HEK293 (cell line): ENCODE data around the gene ARMC7.

Experiments used
- EGR2 ChIP-seq: fragments of 450-650 bp; formaldehyde crosslinking; IDR thresholded peaks from 2 replicates; pipeline ENCODE4 v1.5.1; 2016; ENCODE audit warnings: low read depth, missing biosample characterization, missing genetic modification characterization
- FEZF1 ChIP-seq: fragments of 450-650 bp; formaldehyde crosslinking; IDR thresholded peaks from 2 replicates; pipeline ENCODE4 v1.5.1; 2016; ENCODE audit warnings: missing biosample characterization, missing genetic modification characterization
- GLI2 ChIP-seq: fragments of 450-650 bp; formaldehyde crosslinking; IDR thresholded peaks from 2 replicates; pipeline ENCODE4; 2017; ENCODE audit warnings: missing biosample characterization, missing genetic modification characterization, low read depth, borderline replicate concordance
- HOXA7 ChIP-seq: sonication (generic); formaldehyde crosslinking; IDR thresholded peaks from 2 replicates; pipeline ENCODE4 v1.8.1; 2022; ENCODE audit warnings: missing genetic modification reagents, borderline replicate concordance
- KLF1 ChIP-seq: fragments of 450-650 bp; formaldehyde crosslinking; IDR thresholded peaks from 2 replicates; pipeline ENCODE4 v1.5.1; 2016; ENCODE audit warnings: missing biosample characterization, missing genetic modification characterization
- MEIS1 ChIP-seq: sonication (generic); formaldehyde crosslinking; IDR thresholded peaks from 2 replicates; pipeline ENCODE4 v1.8.1; 2022; ENCODE audit warnings: missing genetic modification reagents, mild to moderate bottlenecking, borderline replicate concordance
- PRDM1 ChIP-seq: fragments of 450-650 bp; formaldehyde crosslinking; IDR thresholded peaks from 2 replicates; pipeline ENCODE4; 2016; ENCODE audit warnings: missing biosample characterization, missing genetic modification characterization
- SALL2 ChIP-seq: fragments of 450-650 bp; formaldehyde crosslinking; IDR thresholded peaks from 2 replicates; pipeline ENCODE4 v1.5.0; 2017; ENCODE audit warnings: missing biosample characterization, mild to moderate bottlenecking, missing genetic modification characterization, borderline replicate concordance
- SCRT1 ChIP-seq: fragments of 450-650 bp; formaldehyde crosslinking; IDR thresholded peaks from 2 replicates; pipeline ENCODE4 v1.5.1; 2016; ENCODE audit warnings: missing biosample characterization, missing genetic modification characterization, borderline replicate concordance
- SETDB1 ChIP-seq: IDR thresholded peaks from one replicate; pipeline ENCODE4 v1.6.1; 2017; ENCODE audit warnings: mild to moderate bottlenecking, low read length, moderate library complexity, mixed read lengths; ENCODE audit not compliant: insufficient read length
- TCF7L2 ChIP-seq: IDR thresholded peaks from 2 replicates; pipeline ENCODE4 v1.6.1; 2011; ENCODE audit warnings: low read depth, mild to moderate bottlenecking, inconsistent platforms, low read length, moderate library complexity, borderline replicate concordance
- ZBTB8A ChIP-seq: fragments of 450-650 bp; formaldehyde crosslinking; IDR thresholded peaks from 2 replicates; pipeline ENCODE4 v1.5.1; 2016; ENCODE audit warnings: missing biosample characterization, missing genetic modification characterization
- ZFP69B ChIP-seq: fragments of 450-650 bp; formaldehyde crosslinking; IDR thresholded peaks from 2 replicates; pipeline ENCODE4 v1.5.1; 2016; ENCODE audit warnings: missing biosample characterization, missing genetic modification characterization
- ZNF133 ChIP-seq: fragments of 450-650 bp; formaldehyde crosslinking; IDR thresholded peaks from 2 replicates; pipeline ENCODE4 v1.5.1; 2016; ENCODE audit warnings: missing biosample characterization, missing genetic modification characterization
- ZNF138 ChIP-seq: fragments of 450-650 bp; formaldehyde crosslinking; IDR thresholded peaks from 2 replicates; pipeline ENCODE4 v1.5.1; 2016; ENCODE audit warnings: missing biosample characterization, missing genetic modification characterization, borderline replicate concordance
- ZNF140 ChIP-seq: fragments of 450-650 bp; formaldehyde crosslinking; IDR thresholded peaks from 2 replicates; pipeline ENCODE4 v1.5.1; 2016; ENCODE audit warnings: missing biosample characterization, missing genetic modification characterization
- ZNF248 ChIP-seq: fragments of 450-650 bp; formaldehyde crosslinking; IDR thresholded peaks from 2 replicates; pipeline ENCODE4 v1.5.1; 2017; ENCODE audit warnings: missing biosample characterization, missing genetic modification characterization
- ZNF274 ChIP-seq, 2 experiments: fragments of 200-500 bp in 1 of 2; fragments of 450-650 bp in 1 of 2; sonication (Bioruptor generic) in 1 of 2; formaldehyde crosslinking in 1 of 2; IDR thresholded peaks; 2 replicates each; pipeline versions ENCODE4 v1.5.1 to v1.6.1; 2014 to 2016; ENCODE audit warnings: borderline replicate concordance in 1 of 2, inconsistent platforms in 1 of 2, low read length in 1 of 2, missing biosample characterization in 1 of 2, missing genetic modification characterization in 1 of 2
- ZNF324 ChIP-seq: fragments of 450-650 bp; formaldehyde crosslinking; IDR thresholded peaks from 2 replicates; pipeline ENCODE4 v1.5.1; 2016; ENCODE audit warnings: missing biosample characterization, missing genetic modification characterization
- ZNF416 ChIP-seq: fragments of 450-650 bp; formaldehyde crosslinking; IDR thresholded peaks from 2 replicates; pipeline ENCODE4 v1.5.1; 2016; ENCODE audit warnings: missing biosample characterization, missing genetic modification characterization
- ZNF426 ChIP-seq: fragments of 450-650 bp; formaldehyde crosslinking; IDR thresholded peaks from 2 replicates; pipeline ENCODE4 v1.5.1; 2017; ENCODE audit warnings: missing biosample characterization, missing genetic modification characterization, mild to moderate bottlenecking, inconsistent platforms, moderate library complexity
- ZNF658 ChIP-seq: fragments of 450-650 bp; formaldehyde crosslinking; IDR thresholded peaks from 2 replicates; pipeline ENCODE4; 2016; ENCODE audit warnings: missing biosample characterization, missing genetic modification characterization
- ZNF792 ChIP-seq: fragments of 450-650 bp; formaldehyde crosslinking; IDR thresholded peaks from 2 replicates; pipeline ENCODE4 v1.5.1; 2016; ENCODE audit warnings: missing biosample characterization, missing genetic modification characterization
- ZSCAN16 ChIP-seq: fragments of 450-650 bp; formaldehyde crosslinking; IDR thresholded peaks from 2 replicates; pipeline ENCODE4 v1.5.1; 2016; ENCODE audit warnings: missing biosample characterization, missing genetic modification characterization
- ZSCAN30 ChIP-seq: fragments of 450-650 bp; IDR thresholded peaks from 2 replicates; pipeline ENCODE4 v1.5.1; 2018; ENCODE audit warnings: missing biosample characterization, mild to moderate bottlenecking, missing genetic modification characterization, moderate library complexity
- TF ChIP-seq, protein P1 (sequence below): fragments of 450-650 bp; formaldehyde crosslinking; IDR thresholded peaks from 2 replicates; pipeline ENCODE4 v1.5.1; 2017; ENCODE audit warnings: missing biosample characterization, missing genetic modification characterization
- TF ChIP-seq, protein P2 (sequence below): fragments of 450-650 bp; formaldehyde crosslinking; IDR thresholded peaks from 2 replicates; pipeline ENCODE4 v1.5.1; 2016; ENCODE audit warnings: missing biosample characterization, missing genetic modification characterization
- TF ChIP-seq, protein P3 (sequence below): fragments of 450-650 bp; IDR thresholded peaks from 2 replicates; pipeline ENCODE4 v1.5.1; 2018; ENCODE audit warnings: missing biosample characterization, missing genetic modification characterization
- TF ChIP-seq, protein P4 (sequence below): fragments of 450-650 bp; formaldehyde crosslinking; optimal IDR thresholded peaks from 2 replicates; pipeline ENCODE3; 2016; ENCODE audit warnings: missing biosample characterization, mild to moderate bottlenecking, missing genetic modification characterization
- TF ChIP-seq, protein P5 (sequence below): fragments of 450-650 bp; formaldehyde crosslinking; IDR thresholded peaks from 2 replicates; pipeline ENCODE4 v1.5.1; 2016; ENCODE audit warnings: missing biosample characterization, missing genetic modification characterization

Gene ARMC7

DNA sequence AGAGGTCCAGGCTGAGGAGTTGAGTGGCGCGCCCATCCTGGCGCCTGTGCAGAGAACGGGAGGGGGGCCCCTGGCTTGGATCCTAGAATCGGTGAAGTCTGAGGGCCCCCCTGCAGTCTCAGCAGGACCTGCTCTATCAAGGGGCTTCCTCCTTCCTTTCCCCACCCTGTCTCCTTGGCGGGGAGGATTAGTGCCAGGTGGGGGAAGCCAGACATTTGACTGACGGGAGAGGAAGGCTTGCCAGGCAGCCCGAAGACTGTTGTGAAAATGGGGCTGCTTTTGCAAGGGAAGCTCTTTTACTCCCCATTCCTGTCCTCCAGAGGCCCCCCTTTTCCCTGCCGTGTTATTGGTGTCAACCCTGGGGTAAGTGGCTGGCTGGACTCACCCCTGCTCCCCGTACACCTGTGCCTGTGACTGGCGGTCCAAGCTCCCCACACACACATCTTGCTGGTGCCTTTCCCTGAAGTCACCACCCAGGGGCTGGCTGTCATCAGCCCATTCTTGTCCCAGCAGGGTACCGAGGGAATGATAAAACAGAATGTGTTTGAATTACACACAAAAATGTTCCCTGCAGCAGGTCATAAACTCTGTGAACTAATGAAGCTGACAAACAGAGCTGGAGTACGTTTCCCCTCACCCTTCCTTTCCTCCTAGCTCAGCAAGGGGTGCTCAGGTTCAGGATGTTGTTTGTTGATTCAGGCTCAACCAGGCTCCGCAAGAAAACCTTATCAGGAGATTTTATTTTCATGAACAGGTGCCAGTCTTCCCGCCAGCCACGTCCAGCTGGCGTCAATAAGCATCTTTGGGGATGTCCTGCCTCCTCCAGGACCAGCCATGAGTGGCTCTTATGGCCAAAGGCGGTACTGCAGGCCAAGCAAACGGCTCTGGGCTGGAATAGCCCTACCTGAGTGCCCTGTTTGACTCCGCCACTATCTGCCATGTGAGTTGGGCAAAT lies 4.4 kb upstream of the ARMC7 start (continued):
- no peak for TF ChIP-seq ZNF426 (tag by site-specific recombination)
- TF ChIP-seq KLF1: no peak
- no peak for TF ChIP-seq MEIS1 (CRISPR knock-in tag)
- no peak for TF ChIP-seq EGR2 (tag by site-specific recombination)
- TF ChIP-seq ZNF140 (tag by site-specific recombination): no peak
- peak; percentile 84 for TF ChIP-seq ZFP69B (tag by site-specific recombination)
- TF ChIP-seq, protein P1, sequence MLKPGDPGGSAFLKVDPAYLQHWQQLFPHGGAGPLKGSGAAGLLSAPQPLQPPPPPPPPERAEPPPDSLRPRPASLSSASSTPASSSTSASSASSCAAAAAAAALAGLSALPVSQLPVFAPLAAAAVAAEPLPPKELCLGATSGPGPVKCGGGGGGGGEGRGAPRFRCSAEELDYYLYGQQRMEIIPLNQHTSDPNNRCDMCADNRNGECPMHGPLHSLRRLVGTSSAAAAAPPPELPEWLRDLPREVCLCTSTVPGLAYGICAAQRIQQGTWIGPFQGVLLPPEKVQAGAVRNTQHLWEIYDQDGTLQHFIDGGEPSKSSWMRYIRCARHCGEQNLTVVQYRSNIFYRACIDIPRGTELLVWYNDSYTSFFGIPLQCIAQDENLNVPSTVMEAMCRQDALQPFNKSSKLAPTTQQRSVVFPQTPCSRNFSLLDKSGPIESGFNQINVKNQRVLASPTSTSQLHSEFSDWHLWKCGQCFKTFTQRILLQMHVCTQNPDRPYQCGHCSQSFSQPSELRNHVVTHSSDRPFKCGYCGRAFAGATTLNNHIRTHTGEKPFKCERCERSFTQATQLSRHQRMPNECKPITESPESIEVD (tag by site-specific recombination): peak; percentile 95; the same call in 1 of the 2 replicates
- TF ChIP-seq, protein P2, sequence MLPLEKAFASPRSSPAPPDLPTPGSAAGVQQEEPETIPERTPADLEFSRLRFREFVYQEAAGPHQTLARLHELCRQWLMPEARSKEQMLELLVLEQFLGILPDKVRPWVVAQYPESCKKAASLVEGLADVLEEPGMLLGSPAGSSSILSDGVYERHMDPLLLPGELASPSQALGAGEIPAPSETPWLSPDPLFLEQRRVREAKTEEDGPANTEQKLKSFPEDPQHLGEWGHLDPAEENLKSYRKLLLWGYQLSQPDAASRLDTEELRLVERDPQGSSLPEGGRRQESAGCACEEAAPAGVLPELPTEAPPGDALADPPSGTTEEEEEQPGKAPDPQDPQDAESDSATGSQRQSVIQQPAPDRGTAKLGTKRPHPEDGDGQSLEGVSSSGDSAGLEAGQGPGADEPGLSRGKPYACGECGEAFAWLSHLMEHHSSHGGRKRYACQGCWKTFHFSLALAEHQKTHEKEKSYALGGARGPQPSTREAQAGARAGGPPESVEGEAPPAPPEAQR (tag by site-specific recombination): no peak
- TF ChIP-seq PRDM1 (tag by site-specific recombination): no peak
- no peak for TF ChIP-seq ZNF792 (tag by site-specific recombination)
- TF ChIP-seq ZNF416 (tag by site-specific recombination): no peak
- no peak for TF ChIP-seq ZNF274 (IDR thresholded peaks at IDR 0.05; ENCODE audit: low read length)
- TF ChIP-seq ZNF274 (tag by site-specific recombination; IDR thresholded peaks at IDR 0.05; ENCODE audit: borderline replicate concordance): no peak
- TF ChIP-seq ZSCAN16 (tag by site-specific recombination): peak; percentile 94
- no peak for TF ChIP-seq SALL2 (tag by site-specific recombination)
- TF ChIP-seq FEZF1 (tag by site-specific recombination): peak; percentile 96
- peak; percentile 98 for TF ChIP-seq SCRT1 (tag by site-specific recombination)
- TF ChIP-seq, protein P3, sequence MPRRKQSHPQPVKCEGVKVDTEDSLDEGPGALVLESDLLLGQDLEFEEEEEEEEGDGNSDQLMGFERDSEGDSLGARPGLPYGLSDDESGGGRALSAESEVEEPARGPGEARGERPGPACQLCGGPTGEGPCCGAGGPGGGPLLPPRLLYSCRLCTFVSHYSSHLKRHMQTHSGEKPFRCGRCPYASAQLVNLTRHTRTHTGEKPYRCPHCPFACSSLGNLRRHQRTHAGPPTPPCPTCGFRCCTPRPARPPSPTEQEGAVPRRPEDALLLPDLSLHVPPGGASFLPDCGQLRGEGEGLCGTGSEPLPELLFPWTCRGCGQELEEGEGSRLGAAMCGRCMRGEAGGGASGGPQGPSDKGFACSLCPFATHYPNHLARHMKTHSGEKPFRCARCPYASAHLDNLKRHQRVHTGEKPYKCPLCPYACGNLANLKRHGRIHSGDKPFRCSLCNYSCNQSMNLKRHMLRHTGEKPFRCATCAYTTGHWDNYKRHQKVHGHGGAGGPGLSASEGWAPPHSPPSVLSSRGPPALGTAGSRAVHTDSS: no peak
- peak; percentile 91 for TF ChIP-seq ZBTB8A (tag by site-specific recombination)
- TF ChIP-seq TCF7L2: peak; percentile 87
- TF ChIP-seq ZNF658 (tag by site-specific recombination): no peak
- TF ChIP-seq SETDB1: no peak
- TF ChIP-seq ZSCAN30 (tag by site-specific recombination): peak; percentile 89; the same call in 1 of the 2 replicates
- TF ChIP-seq GLI2 (tag by site-specific recombination): peak; percentile 96; the same call in 1 of the 2 replicates
- TF ChIP-seq ZNF324: peak; percentile 90; the same call in 1 of the 2 replicates
- TF ChIP-seq, protein P4, sequence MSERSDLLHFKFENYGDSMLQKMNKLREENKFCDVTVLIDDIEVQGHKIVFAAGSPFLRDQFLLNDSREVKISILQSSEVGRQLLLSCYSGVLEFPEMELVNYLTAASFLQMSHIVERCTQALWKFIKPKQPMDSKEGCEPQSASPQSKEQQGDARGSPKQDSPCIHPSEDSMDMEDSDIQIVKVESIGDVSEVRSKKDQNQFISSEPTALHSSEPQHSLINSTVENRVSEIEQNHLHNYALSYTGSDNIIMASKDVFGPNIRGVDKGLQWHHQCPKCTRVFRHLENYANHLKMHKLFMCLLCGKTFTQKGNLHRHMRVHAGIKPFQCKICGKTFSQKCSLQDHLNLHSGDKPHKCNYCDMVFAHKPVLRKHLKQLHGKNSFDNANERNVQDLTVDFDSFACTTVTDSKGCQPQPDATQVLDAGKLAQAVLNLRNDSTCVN: no peak
- TF ChIP-seq ZNF133: no peak
- no peak for TF ChIP-seq HOXA7
- TF ChIP-seq ZNF248 (tag by site-specific recombination): no peak
- TF ChIP-seq ZNF138: no peak
- TF ChIP-seq, protein P5, sequence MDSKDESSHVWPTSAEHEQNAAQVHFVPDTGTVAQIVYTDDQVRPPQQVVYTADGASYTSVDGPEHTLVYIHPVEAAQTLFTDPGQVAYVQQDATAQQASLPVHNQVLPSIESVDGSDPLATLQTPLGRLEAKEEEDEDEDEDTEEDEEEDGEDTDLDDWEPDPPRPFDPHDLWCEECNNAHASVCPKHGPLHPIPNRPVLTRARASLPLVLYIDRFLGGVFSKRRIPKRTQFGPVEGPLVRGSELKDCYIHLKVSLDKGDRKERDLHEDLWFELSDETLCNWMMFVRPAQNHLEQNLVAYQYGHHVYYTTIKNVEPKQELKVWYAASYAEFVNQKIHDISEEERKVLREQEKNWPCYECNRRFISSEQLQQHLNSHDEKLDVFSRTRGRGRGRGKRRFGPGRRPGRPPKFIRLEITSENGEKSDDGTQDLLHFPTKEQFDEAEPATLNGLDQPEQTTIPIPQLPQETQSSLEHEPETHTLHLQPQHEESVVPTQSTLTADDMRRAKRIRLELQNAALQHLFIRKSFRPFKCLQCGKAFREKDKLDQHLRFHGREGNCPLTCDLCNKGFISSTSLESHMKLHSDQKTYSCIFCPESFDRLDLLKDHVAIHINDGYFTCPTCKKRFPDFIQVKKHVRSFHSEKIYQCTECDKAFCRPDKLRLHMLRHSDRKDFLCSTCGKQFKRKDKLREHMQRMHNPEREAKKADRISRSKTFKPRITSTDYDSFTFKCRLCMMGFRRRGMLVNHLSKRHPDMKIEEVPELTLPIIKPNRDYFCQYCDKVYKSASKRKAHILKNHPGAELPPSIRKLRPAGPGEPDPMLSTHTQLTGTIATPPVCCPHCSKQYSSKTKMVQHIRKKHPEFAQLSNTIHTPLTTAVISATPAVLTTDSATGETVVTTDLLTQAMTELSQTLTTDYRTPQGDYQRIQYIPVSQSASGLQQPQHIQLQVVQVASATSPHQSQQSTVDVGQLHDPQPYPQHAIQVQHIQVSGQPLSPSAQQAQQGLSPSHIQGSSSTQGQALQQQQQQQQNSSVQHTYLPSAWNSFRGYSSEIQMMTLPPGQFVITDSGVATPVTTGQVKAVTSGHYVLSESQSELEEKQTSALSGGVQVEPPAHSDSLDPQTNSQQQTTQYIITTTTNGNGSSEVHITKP (tag by site-specific recombination): peak; percentile 88
